SKM-1 (cell line): ENCODE data around the gene PCDHGC5.
A peak's percentile ranks its signal among the peaks of the same experiment; 100 is the strongest.

ENCODE experiments used
- DNase-seq: peaks from one replicate; lab custom pipeline; 2025; ENCODE audit not compliant: unreplicated experiment; lab: John Stamatoyannopoulos, UW

The PCDHGC5 gene

GRCh38 chr5:141512390-141512910 lies 23.6 kb downstream of the PCDHGC5 start:
- DNase-seq, result peak; percentile 19

GRCh38 chr5:141512911-141513626 lies 24.2 kb downstream of the PCDHGC5 start:
- DNase-seq, result no peak

- no peak for DNase-seq
Observed at GRCh38 chr5:141513627-141514329, 24.9 kb downstream of the PCDHGC5 start.

- DNase-seq, result no peak
Observed at GRCh38 chr5:141514330-141515133, 25.7 kb downstream of the PCDHGC5 start.

GRCh38 chr5:141515141-141515540 lies 26.3 kb downstream of the PCDHGC5 start:
- no peak for DNase-seq

GRCh38 chr5:141515946-141516671 lies 27.2 kb downstream of the PCDHGC5 start:
- no peak for DNase-seq

- DNase-seq, result no peak
Observed at GRCh38 chr5:141516672-141517025, 27.8 kb downstream of the PCDHGC5 start.

GRCh38 chr5:141517312-141517711 lies 28.4 kb downstream of the PCDHGC5 start:
- DNase-seq, result no peak

GRCh38 chr5:141517880-141518617 lies 29.2 kb downstream of the PCDHGC5 start:
- DNase-seq, result no peak

GRCh38 chr5:141518618-141519015 lies 29.7 kb downstream of the PCDHGC5 start:
- DNase-seq, result no peak

GRCh38 chr5:141519605-141520565 lies 31.0 kb downstream of the PCDHGC5 start:
- no peak for DNase-seq

- DNase-seq, result peak; percentile 63
Observed at GRCh38 chr5:141521244-141521781, 32.4 kb downstream of the PCDHGC5 start.

- DNase-seq, result no peak
Observed at GRCh38 chr5:141522301-141522700, 33.4 kb downstream of the PCDHGC5 start.

GRCh38 chr5:141523991-141524390 lies 35.1 kb downstream of the PCDHGC5 start:
- no peak for DNase-seq

- DNase-seq, result peak; percentile 43
Observed at GRCh38 chr5:141524604-141525597, 36.0 kb downstream of the PCDHGC5 start.

GRCh38 chr5:141525653-141526052 lies 36.8 kb downstream of the PCDHGC5 start:
- DNase-seq, result no peak

GRCh38 chr5:141527426-141527825 lies 38.5 kb downstream of the PCDHGC5 start:
- no peak for DNase-seq
